Activated naive CD4-positive, alpha-beta T cell treated with anti-CD3 and anti-CD28 coated beads, Interleukin-2, amount 10 ng/mL, durations not matched to agents 7 days and 5 days (primary cell): Measurements from ENCODE around the gene FAM118A.
A peak's percentile ranks its signal among the peaks of the same experiment; 100 is the strongest.
"Not testable (repeated sequence)": the region's sequence is repeated elsewhere in the genome, so short reads cannot be mapped to it uniquely, and the experiment has no call there.

Experiments used
- CTCF ChIA-PET: fragments of 350-600 bp; sonication (Branson Sonifier 250); formaldehyde crosslinking; loops from one replicate; lab custom pipeline; 2021; ENCODE audit warnings: antibody characterized with exemption; lab: Charles Lee
- DNase-seq: peaks from one replicate; pipeline ENCODE4 v3.0.0-alpha.2; 2020
- H3K27ac Mint-ChIP-seq: one replicate; pipeline ENCODE4 v1.8.0; 2021; ENCODE audit warnings: mild to moderate bottlenecking, moderate library complexity, mixed read lengths
- H3K27me3 Mint-ChIP-seq: one replicate; pipeline ENCODE4 v1.8.0; 2021; ENCODE audit warnings: mild to moderate bottlenecking, mixed read lengths
- H3K36me3 Mint-ChIP-seq: one replicate; pipeline ENCODE4 v1.8.0; 2021; ENCODE audit warnings: mixed read lengths
- H3K4me1 Mint-ChIP-seq: one replicate; pipeline ENCODE4 v1.8.0; 2021; ENCODE audit warnings: mixed read lengths
- H3K4me3 Mint-ChIP-seq: one replicate; pipeline ENCODE4 v1.8.0; 2021; ENCODE audit warnings: mild to moderate bottlenecking, moderate library complexity, mixed read lengths
- H3K9me3 Mint-ChIP-seq: one replicate; pipeline ENCODE4 v1.8.0; 2021; ENCODE audit warnings: mixed read lengths

The FAM118A gene

DNA sequence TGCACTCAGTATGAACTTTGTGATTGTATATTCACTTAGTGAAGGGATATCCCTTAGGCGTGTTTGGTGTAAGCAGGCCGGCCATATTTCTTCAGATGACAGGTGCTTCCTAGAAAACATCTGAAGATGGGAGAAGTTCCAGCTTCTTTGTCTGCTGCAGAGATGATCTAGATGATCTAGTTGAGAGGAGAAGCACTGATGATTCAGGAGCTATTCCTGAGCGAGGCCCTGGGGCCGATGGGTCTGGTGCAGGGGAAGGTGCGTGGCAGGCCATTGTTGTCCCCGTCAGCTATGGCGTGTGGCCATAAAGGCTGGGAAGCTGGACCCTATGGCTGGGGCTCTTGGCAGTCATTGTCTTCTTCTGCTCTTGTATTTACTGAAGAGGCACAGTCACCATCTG lies 14.0 kb downstream of the FAM118A start:
- Mint-ChIP-seq H3K27ac (peak overlapping the region; percentile 85), H3K4me3 (peak overlapping the region; percentile 56), H3K36me3 (peaks cover 53% of the 10 kb centered on the region), H3K4me1 (peaks cover 58% of the 10 kb centered on the region), H3K27me3 (no peaks in the 10 kb centered on the region), H3K9me3 (no peaks in the 10 kb centered on the region)
- CTCF ChIA-PET = no interaction called here
- no peak for DNase-seq

DNA sequence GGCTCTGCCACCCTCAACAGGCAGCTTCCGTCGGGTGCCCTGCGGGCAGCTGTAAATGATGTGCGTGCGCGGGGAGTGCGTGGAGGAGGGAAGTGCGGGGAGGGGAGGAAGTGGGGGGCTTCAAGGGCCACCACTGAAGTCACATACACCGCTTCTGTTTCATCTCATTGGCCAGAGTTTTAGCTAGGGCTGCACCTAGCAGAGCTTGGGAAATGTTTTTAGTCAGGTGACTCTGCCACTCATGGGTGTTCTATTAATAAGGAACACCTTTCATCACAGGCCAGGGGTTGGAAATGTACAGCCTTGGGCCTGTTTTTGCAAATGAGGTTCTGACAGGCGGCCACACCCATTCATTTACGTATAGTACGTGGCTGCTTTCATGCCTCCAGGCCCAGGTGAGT lies 14.6 kb downstream of the FAM118A start:
- Mint-ChIP-seq H3K9me3 (no peaks in the 10 kb centered on the region), H3K4me3 (no peak overlapping the region), H3K27me3 (no peaks in the 10 kb centered on the region), H3K36me3 (peaks cover 53% of the 10 kb centered on the region), H3K27ac (no peak overlapping the region), H3K4me1 (peaks cover 51% of the 10 kb centered on the region)
- CTCF ChIA-PET = no interaction called here
- DNase-seq = no peak

DNA sequence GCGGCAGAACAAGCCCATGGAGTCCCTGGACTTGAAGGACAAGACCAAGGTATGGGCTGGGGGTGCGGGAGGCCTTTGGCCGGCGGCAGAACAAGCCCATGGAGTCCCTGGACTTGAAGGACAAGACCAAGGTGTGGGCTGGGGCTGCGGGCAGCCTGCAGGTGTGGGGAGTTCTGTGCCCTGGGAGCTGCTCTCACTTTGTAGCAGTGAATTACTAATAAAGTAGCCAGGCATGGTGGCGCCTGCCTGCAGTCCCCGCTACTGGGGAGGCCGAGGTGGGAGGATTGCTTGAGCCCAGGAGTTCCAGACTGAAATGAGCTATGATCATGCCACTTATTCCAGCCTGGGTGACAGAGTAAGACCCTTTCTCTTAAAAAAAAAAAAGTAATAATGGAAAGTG lies 18.5 kb downstream of the FAM118A start:
- H3K9me3 Mint-ChIP-seq, H3K27me3 Mint-ChIP-seq, CTCF ChIA-PET, DNase-seq, H3K4me3 Mint-ChIP-seq: not testable (repeated sequence)
- Mint-ChIP-seq H3K36me3 (peaks cover 48% of the 10 kb centered on the region), H3K27ac (peak overlapping the region; percentile 19), H3K4me1 (peaks cover 17% of the 10 kb centered on the region)

DNA sequence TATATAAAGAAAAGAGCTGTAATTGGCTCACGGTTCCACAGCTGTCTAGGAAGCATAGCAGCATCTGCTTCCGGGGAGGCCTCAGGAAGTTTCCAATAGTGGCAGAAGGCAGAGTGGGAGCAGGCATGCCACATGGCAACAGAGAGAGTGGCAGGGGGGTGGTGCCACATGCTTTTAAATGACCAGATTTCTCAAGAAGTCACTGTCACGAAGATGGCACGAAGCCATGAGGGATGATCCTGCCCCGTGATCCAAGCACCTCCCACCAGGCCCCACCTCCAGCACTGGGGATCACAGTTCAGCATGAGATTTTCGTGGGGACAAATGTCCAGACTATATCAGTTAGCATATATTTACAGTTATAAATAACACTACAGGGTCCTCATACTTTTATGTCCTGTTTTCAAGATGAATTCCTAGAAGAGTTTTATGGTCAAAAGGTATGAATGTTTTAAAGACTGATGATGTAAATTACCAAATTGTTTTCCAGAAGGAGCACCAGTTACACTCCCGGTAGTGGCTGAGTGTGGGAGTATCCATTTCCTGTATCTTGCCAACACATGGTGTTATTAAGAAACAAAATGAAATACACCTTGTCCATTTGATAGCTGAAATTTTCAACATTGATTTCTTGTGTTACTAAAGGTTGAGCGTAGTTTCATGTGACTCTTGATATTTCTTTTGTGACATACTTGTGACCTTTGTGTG lies 19.2 kb downstream of the FAM118A start:
- Mint-ChIP-seq H3K9me3 (no peaks in the 10 kb centered on the region), H3K4me3 (no peak overlapping the region), H3K4me1 (peaks cover 15% of the 10 kb centered on the region), H3K36me3 (peaks cover 42% of the 10 kb centered on the region), H3K27ac (no peak overlapping the region), H3K27me3 (no peaks in the 10 kb centered on the region)
- CTCF ChIA-PET = interaction anchor here (2.3 kb wide), 1 partner anchor 13 kb away, joined by 5 read pairs; no protein-coding TSS in a partner anchor
- DNase-seq = no peak

DNA sequence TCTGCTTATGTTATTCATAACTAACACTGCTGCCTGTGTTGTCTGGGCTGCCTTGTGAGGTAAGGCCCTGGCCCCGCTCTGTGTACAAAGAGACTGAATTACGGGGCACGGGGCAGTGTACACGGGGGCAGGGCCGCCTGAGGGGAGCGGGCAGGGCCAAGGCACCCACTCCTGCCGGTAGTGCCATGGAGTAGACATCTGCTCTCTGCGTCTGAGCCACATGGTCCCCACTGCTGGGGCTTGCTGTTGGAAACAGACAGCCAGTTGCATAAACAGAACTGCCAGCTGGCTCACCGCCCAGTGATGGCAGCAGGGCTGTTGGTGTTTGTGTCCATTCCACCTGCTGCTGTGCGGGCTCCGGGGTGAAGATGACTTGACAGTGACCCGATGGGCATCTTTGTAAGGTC lies 19.8 kb downstream of the FAM118A start:
- Mint-ChIP-seq H3K27me3 (no peaks in the 10 kb centered on the region), H3K9me3 (no peaks in the 10 kb centered on the region), H3K4me3 (no peak overlapping the region), H3K4me1 (peaks cover 15% of the 10 kb centered on the region), H3K36me3 (peaks cover 42% of the 10 kb centered on the region), H3K27ac (no peak overlapping the region)
- no peak for DNase-seq
- CTCF ChIA-PET = interaction anchor here (2.3 kb wide), 1 partner anchor 12 kb away, joined by 5 read pairs; no protein-coding TSS in a partner anchor

DNA sequence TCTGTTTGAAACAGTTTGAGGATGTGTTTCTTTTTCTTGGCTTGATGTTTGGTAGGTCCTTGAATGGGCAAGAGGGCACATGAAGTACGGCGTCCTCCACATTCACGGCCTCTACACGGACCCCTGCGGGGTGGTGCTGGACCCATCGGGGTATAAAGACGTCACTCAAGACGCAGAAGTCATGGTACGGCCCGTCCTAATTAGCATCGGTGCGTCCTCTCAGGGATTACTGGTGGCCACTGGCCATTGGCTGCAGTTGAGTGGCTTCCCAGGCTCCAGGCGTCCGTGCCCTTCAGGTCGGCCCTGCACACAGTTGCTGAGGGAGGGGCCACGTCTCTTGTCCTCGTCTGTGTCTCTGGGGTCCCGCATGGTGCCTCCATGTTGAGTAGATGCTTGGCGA lies 20.8 kb downstream of the FAM118A start:
- H3K4me3 Mint-ChIP-seq = no peak overlapping the region
- peaks cover 16% of the 10 kb centered on the region for H3K4me1 Mint-ChIP-seq
- H3K36me3 Mint-ChIP-seq = peaks cover 43% of the 10 kb centered on the region
- no peak overlapping the region for H3K27ac Mint-ChIP-seq
- DNase-seq = no peak
- no peaks in the 10 kb centered on the region for H3K27me3 Mint-ChIP-seq
- CTCF ChIA-PET = interaction anchor here (2.3 kb wide), 1 partner anchor 11 kb away, joined by 5 read pairs; no protein-coding TSS in a partner anchor
- H3K9me3 Mint-ChIP-seq = no peaks in the 10 kb centered on the region

DNA sequence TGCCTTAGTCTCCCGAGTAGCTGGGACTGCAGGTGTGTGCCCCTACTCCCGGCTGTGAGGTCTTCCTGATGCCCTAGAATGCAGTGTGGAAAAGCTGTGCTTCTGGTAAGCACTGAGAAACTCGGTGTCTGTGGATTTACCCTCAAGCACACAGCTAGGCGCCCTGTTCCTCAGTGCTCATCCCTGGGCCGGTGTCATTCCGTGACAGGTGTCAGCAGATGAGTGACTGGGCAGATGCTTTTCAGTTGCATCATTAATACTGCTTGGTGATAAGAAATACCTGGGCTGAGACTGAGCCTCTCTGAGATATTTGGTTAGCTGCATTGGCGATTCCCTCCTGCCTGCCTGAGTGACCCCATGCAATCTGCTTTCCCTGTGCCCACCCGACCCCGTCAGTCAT lies 21.8 kb downstream of the FAM118A start:
- Mint-ChIP-seq H3K27ac (no peak overlapping the region), H3K4me1 (peaks cover 16% of the 10 kb centered on the region)
- CTCF ChIA-PET = no interaction called here

DNA sequence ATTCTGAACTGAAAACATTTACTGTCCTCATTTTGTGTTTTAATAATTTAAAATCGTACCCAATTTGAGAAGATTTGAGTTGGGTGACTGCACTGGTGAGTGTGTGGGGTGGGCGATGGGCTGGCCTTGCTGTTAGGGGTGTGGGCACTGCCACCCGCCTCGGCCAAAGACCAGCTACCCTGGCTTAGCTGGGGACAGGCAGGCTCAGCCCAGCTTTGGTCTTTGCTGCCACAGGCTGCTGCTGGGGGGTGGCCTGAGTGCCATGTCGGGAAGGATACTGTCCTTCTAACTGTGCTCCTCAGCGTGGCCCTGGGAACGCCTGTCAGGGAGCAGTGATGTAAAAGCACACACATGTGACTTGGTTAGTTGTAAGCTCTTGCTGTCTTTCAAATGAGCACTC lies 22.3 kb downstream of the FAM118A start:
- Mint-ChIP-seq H3K36me3 (peaks cover 52% of the 10 kb centered on the region), H3K27ac (no peak overlapping the region), H3K9me3 (no peaks in the 10 kb centered on the region), H3K27me3 (no peaks in the 10 kb centered on the region), H3K4me1 (peaks cover 19% of the 10 kb centered on the region), H3K4me3 (no peak overlapping the region)
- CTCF ChIA-PET = no interaction called here
- no peak for DNase-seq

More for the DNA sequence above, 21.8 kb downstream of the FAM118A start:
- Mint-ChIP-seq H3K4me3 (no peak overlapping the region), H3K9me3 (no peaks in the 10 kb centered on the region), H3K36me3 (peaks cover 47% of the 10 kb centered on the region), H3K27me3 (no peaks in the 10 kb centered on the region)
- no peak for DNase-seq

DNA sequence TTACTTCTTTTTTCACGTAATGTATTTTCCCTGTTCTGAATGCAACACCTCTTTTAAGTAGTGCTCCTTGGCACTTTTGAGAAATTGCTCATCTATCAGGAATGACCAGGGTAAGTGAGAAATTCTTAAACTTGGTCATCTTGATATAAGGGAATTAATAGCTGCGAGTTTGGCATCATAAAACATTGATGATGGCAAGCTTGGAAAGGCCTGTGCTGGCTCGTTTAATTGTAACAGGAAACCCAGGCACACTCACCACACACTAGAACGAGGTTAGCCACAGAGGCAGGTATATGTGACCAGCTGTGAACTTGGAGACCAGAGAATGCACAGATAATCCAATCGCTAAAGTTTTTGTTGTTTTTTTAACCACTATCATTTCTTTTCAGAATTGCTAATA lies 24.3 kb downstream of the FAM118A start:
- Mint-ChIP-seq H3K9me3 (no peaks in the 10 kb centered on the region), H3K4me3 (no peak overlapping the region), H3K27me3 (no peaks in the 10 kb centered on the region), H3K27ac (peak overlapping the region; percentile 19), H3K4me1 (peaks cover 25% of the 10 kb centered on the region), H3K36me3 (peaks cover 56% of the 10 kb centered on the region)
- DNase-seq = peak; percentile 30
- CTCF ChIA-PET = no interaction called here

DNA sequence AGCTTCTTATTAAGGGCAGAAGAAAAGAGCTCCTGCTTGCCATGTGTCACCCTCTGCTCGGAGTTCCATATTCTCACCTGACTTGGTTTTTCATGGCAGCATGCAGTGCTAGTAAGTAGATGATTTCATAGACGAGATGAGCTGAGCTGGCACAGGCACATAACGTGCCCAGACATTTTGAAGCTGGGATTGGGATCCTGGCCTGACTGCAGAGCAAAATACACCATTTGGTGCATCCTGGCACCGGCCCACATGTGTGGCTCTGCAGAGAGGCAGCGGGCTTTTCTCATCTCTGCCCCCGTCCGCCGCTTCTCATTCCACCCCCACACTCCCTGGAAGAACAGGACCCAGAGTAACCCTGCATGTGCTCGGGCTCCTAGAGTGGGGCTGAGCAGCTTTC lies 24.8 kb downstream of the FAM118A start:
- H3K27me3 Mint-ChIP-seq = no peaks in the 10 kb centered on the region
- no peak for DNase-seq
- H3K36me3 Mint-ChIP-seq = peaks cover 58% of the 10 kb centered on the region
- CTCF ChIA-PET = no interaction called here
- no peaks in the 10 kb centered on the region for H3K9me3 Mint-ChIP-seq
- H3K4me3 Mint-ChIP-seq = no peak overlapping the region
- peaks cover 25% of the 10 kb centered on the region for H3K4me1 Mint-ChIP-seq
- peak overlapping the region; percentile 19 for H3K27ac Mint-ChIP-seq

DNA sequence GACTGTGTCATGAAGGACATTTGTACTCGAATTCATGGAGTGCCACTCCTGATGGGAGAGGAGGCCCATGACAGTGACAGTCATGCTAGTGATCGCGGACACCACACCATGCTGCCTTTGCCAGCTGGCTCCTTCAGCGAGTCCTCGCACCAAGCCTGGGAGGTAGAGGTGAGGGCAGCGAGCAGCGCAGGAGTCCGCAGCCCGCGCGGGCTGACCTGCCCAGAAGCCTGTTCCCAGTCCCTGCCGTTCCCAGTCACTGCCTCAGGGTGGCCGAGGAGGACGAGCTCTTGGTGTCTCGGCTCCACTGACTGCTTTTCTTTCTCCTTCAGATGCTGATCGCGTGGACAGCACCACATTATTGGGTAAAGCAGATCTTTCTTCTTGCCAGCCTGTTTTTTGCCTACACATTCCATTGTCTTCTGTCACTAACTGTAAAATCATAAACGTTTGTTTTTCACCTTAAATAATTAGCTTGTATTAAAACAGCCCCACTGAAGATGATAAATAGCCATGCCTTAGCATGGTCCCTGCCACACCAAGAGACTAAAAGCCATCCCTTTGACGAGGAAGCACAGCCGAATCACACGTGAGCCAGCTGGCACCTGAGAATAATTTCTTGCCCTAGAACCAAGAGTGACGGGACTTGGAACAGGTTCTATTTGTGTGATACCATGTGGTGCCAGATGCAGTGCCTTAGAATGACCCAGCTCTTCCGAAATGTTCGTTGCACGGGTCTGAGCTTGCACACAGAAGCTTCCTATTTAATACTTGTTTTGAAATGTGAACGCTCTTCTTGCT lies 25.5 kb downstream of the FAM118A start:
- CTCF ChIA-PET = no interaction called here
- H3K4me1 Mint-ChIP-seq = peaks cover 30% of the 10 kb centered on the region
- peaks cover 65% of the 10 kb centered on the region for H3K36me3 Mint-ChIP-seq
- no peaks in the 10 kb centered on the region for H3K9me3 Mint-ChIP-seq
- H3K27ac Mint-ChIP-seq = no peak overlapping the region
- H3K4me3 Mint-ChIP-seq = no peak overlapping the region
- DNase-seq = no peak
- H3K27me3 Mint-ChIP-seq = no peaks in the 10 kb centered on the region

DNA sequence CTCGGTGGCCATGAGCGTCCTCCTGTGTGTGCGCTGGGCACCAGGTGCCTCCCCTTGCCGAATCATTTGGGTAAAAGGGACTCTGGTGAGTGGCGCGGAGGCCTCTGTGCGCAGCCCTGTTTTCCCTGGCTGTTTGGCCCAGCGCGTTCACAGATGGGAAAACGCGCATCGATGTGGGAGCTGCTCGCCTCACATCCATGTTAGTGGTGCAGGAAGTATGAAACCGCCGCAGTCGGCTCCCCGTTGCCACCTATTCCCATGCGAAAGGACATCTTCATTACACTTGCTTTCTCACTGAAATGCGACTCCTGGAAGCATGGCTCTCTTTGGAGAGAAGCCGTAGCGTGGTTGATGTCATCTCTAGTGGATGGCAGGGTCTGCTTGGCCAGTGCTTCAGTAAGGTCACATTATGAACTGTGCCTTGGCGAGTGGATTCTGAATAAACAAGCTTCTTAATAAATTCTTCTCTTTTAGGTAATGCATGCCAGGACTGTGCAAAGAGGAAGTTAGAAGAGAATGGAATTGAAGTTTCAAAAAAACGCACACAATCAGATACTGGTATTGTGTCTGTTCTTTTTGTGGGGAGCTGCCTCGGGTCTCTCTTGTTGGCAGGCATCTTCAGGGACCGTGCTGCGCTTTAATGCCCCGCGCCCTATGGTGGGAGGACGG lies 26.3 kb downstream of the FAM118A start:
- CTCF ChIA-PET = no interaction called here
- Mint-ChIP-seq H3K4me3 (no peak overlapping the region), H3K4me1 (peaks cover 37% of the 10 kb centered on the region), H3K36me3 (peaks cover 65% of the 10 kb centered on the region), H3K27ac (no peak overlapping the region), H3K9me3 (no peaks in the 10 kb centered on the region), H3K27me3 (no peaks in the 10 kb centered on the region)
- no peak for DNase-seq

DNA sequence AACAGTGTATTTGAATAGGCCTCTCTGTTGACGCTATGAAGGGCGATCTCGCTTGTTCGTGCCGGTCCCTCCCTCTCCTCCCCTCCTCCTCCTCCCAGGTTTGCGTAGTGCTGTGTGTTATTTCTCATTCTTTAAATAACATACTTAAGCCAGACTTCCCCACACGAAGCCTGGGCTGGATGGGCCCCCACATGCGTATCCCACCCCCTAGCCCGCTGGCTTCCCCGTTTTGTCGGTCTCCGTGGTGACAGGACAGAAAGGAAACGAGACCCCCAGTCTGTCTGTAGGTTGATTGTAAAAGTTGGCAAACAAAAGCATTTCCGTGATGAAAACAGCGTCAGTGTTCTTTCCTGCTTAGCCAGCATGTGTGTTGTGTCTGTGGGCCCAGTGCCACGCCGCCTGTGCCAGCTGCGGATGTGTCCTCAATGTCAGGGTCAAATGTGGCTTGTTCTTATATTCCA lies 27.3 kb downstream of the FAM118A start:
- peaks cover 67% of the 10 kb centered on the region for H3K36me3 Mint-ChIP-seq
- peak overlapping the region; percentile 6 for H3K27ac Mint-ChIP-seq
- no peaks in the 10 kb centered on the region for H3K27me3 Mint-ChIP-seq
- no peak for DNase-seq
- CTCF ChIA-PET = no interaction called here
- no peaks in the 10 kb centered on the region for H3K9me3 Mint-ChIP-seq
- no peak overlapping the region for H3K4me3 Mint-ChIP-seq
- peaks cover 46% of the 10 kb centered on the region for H3K4me1 Mint-ChIP-seq

DNA sequence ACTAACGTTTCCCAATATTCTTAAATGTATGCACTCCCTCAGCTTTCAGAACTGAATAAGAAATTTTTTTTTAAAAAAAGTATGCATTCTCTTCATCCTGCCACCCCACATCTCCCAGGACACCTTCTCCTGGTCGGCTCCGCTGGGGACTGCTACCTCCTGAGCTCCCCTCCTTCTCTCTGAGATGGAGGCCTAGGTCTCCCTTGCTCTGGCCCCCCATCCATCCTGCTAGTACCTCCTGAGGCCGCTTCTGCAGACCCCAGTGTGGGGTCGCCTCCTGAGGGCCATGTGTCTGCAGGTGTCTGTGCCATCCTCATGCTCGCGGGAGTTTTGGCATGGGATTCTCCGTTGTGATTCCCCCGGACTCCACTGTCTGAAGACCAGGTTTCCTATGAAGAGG lies 27.8 kb downstream of the FAM118A start:
- Mint-ChIP-seq H3K4me1 (peaks cover 49% of the 10 kb centered on the region), H3K27ac (no peak overlapping the region), H3K27me3 (no peaks in the 10 kb centered on the region), H3K9me3 (no peaks in the 10 kb centered on the region), H3K36me3 (peaks cover 64% of the 10 kb centered on the region), H3K4me3 (no peak overlapping the region)
- CTCF ChIA-PET = no interaction called here
- no peak for DNase-seq
